Thyroid gland (tissue), 4 donors: ENCODE results near the gene PLA2G4D. TPM values are rescaled to one million over a fixed set of nuclear protein-coding genes. Genes with fewer than 3 reads are reported as not detected.

Experiments used
- DNase-seq, 2 donors: peaks; one replicate each; pipeline ENCODE4 v3.0.0-alpha.2; 2019
- H3K27ac ChIP-seq, 3 donors: fragments of 200-600 bp; sonication (generic); 1 replicate in 2 of 3; 2 replicates in 1 of 3; pipeline ENCODE4 v1.5.1; 2016 to 2019; ENCODE audit warnings: mild to moderate bottlenecking in 1 of 3, moderate library complexity in 1 of 3
- H3K27me3 ChIP-seq: fragments of 200-600 bp; sonication (generic); one replicate; pipeline ENCODE4 v1.5.1; 2019
- H3K36me3 ChIP-seq, 2 donors: fragments of 200-600 bp; sonication (generic); one replicate each; pipeline ENCODE4 v1.5.1; 2016 to 2019
- H3K4me1 ChIP-seq, 2 donors: fragments of 200-600 bp; sonication (generic); one replicate each; pipeline ENCODE4 v1.5.1; 2017 to 2019
- H3K4me3 ChIP-seq, 3 donors: fragments of 200-600 bp; sonication (generic); replicated peaks in 1 of 3; 1 replicate in 2 of 3; 2 replicates in 1 of 3; pipeline ENCODE4 v1.5.1; 2016; ENCODE audit warnings: mild to moderate bottlenecking in 1 of 3
- H3K9me3 ChIP-seq: fragments of 200-600 bp; sonication (generic); one replicate; pipeline ENCODE4 v1.5.1; 2017
- POLR2A ChIP-seq, 2 donors: fragments of 450-650 bp; IDR thresholded peaks; one replicate each; pipeline ENCODE4 v1.6.1; 2017; ENCODE audit warnings: antibody characterized with exemption in 2 of 2, mild to moderate bottlenecking in 2 of 2, moderate library complexity in 1 of 2
- WGBS, 2 donors: methylation state at CpG; one replicate each; pipeline ENCODE4 v1.1.5; 2017; 5-methylcytosine and 5-hydroxymethylcytosine counted together
- intact Hi-C: fragments of 100-400 bp; cut with DNase I; formaldehyde crosslinking; loops from one replicate; pipeline ENCODE4 v1.15.1; 2023
- total RNA-seq, 4 donors: library from RNA; depleted of rRNA; stranded (reverse); fragments of >200 nt; gene quantifications; one replicate each; pipeline ENCODE4 v1.2.3, GENCODE V29; 2016
- TF ChIP-seq, protein P1 (sequence below), 6 experiments: fragments of 200-600 bp in 3 of 6; fragments of 450-650 bp in 3 of 6; sonication (generic) in 3 of 6; IDR thresholded peaks; one replicate each; pipeline ENCODE4 v1.5.1; 2016 to 2019; ENCODE audit warnings: antibody characterized with exemption in 6 of 6, mild to moderate bottlenecking in 2 of 6, inconsistent platforms in 1 of 6, moderate library complexity in 1 of 6

Gene PLA2G4D
- total RNA-seq, 4 donors from 2014 or later = not detected

GRCh38 chr15:42062284-42062806 lies 32.0 kb downstream of the PLA2G4D start:
- H3K4me1 ChIP-seq = peaks cover 5 to 18% of the 10 kb centered on the region in 2 donors
- no peak for TF ChIP-seq POLR2A (IDR thresholded peaks at IDR 0.05)
- TF ChIP-seq, protein P1, sequence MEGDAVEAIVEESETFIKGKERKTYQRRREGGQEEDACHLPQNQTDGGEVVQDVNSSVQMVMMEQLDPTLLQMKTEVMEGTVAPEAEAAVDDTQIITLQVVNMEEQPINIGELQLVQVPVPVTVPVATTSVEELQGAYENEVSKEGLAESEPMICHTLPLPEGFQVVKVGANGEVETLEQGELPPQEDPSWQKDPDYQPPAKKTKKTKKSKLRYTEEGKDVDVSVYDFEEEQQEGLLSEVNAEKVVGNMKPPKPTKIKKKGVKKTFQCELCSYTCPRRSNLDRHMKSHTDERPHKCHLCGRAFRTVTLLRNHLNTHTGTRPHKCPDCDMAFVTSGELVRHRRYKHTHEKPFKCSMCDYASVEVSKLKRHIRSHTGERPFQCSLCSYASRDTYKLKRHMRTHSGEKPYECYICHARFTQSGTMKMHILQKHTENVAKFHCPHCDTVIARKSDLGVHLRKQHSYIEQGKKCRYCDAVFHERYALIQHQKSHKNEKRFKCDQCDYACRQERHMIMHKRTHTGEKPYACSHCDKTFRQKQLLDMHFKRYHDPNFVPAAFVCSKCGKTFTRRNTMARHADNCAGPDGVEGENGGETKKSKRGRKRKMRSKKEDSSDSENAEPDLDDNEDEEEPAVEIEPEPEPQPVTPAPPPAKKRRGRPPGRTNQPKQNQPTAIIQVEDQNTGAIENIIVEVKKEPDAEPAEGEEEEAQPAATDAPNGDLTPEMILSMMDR (IDR thresholded peaks at IDR 0.05) = no peak
- no peaks in the 10 kb centered on the region for H3K36me3 ChIP-seq
- no peak for DNase-seq
- H3K27me3 ChIP-seq = no peaks in the 10 kb centered on the region
- no peaks in the 10 kb centered on the region for H3K9me3 ChIP-seq
- no peak overlapping the region for H3K27ac ChIP-seq
- intact Hi-C loops = loop anchor here (5.0 kb wide), 1 partner anchor 75 kb away; no protein-coding TSS in a partner anchor
- H3K4me3 ChIP-seq = no peak overlapping the region
- 90 to 96% methylated on average over 9 of the region's 9 CpGs for WGBS, 2 donors

DNA sequence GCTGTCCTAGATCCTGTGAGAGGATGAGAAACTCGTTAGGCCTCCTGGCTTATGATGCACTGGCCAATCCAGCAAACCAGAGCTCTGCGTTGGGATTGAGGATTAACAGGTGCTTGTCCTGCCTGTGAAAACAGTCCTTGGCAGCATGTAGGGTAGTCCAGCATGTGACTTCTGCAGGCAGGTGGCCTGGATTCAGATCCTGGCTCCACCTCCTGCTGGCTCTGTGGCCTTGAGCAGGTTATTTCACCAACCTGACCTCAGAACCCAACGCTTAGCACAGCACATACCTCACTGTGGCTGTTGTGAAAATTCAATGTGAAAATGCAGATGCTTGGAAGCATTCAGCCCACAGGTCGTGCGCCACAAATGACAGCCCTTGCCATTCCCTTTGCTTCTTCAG lies 33.6 kb downstream of the PLA2G4D start:
- Histone ChIP-seq H3K9me3 (no peaks in the 10 kb centered on the region), H3K27me3 (no peaks in the 10 kb centered on the region), H3K4me1 (peaks cover 5 to 29% of the 10 kb centered on the region in 2 donors), H3K4me3 (no peak overlapping the region), H3K27ac (no peak overlapping the region), H3K36me3 (no peaks in the 10 kb centered on the region)
- 79 to 95% methylated on average over 4 to 5 of the region's 5 CpGs for WGBS, 2 donors
- peak in 1 of 2 donors; percentile 30 for DNase-seq
- TF ChIP-seq POLR2A (IDR thresholded peaks at IDR 0.05) = no peak
- TF ChIP-seq, protein P1 (IDR thresholded peaks at IDR 0.05) = no peak
- intact Hi-C loops = loop anchor here (5.0 kb wide), 1 partner anchor 73 kb away; no protein-coding TSS in a partner anchor

DNA sequence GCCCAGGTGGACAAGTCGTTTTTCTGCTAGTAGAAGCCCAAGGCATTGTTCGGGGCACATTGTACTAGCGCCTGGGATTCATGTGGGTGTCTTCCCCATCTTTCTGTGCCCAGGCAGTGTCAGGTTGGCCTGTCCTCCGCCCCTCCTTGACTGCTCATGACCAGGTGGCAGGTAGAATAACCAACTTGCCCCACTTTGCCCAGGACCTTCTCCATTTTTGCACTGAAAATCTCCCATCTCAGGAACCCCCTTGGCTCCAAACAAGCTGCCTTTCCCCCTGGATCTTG lies 33.9 kb downstream of the PLA2G4D start:
- H3K4me1 ChIP-seq = peaks cover 5 to 29% of the 10 kb centered on the region in 2 donors
- no peak overlapping the region for H3K27ac ChIP-seq
- DNase-seq = no peak
- H3K36me3 ChIP-seq = no peaks in the 10 kb centered on the region
- H3K4me3 ChIP-seq = no peak overlapping the region
- TF ChIP-seq, protein P1 (IDR thresholded peaks at IDR 0.05) = no peak
- TF ChIP-seq POLR2A (IDR thresholded peaks at IDR 0.05) = no peak
- intact Hi-C loops = loop anchor here (5.0 kb wide), 1 partner anchor 73 kb away; no protein-coding TSS in a partner anchor
- H3K27me3 ChIP-seq = no peaks in the 10 kb centered on the region
- H3K9me3 ChIP-seq = no peaks in the 10 kb centered on the region
- 87% methylated on average over 4 of the region's 4 CpGs for WGBS, 2 donors

DNA sequence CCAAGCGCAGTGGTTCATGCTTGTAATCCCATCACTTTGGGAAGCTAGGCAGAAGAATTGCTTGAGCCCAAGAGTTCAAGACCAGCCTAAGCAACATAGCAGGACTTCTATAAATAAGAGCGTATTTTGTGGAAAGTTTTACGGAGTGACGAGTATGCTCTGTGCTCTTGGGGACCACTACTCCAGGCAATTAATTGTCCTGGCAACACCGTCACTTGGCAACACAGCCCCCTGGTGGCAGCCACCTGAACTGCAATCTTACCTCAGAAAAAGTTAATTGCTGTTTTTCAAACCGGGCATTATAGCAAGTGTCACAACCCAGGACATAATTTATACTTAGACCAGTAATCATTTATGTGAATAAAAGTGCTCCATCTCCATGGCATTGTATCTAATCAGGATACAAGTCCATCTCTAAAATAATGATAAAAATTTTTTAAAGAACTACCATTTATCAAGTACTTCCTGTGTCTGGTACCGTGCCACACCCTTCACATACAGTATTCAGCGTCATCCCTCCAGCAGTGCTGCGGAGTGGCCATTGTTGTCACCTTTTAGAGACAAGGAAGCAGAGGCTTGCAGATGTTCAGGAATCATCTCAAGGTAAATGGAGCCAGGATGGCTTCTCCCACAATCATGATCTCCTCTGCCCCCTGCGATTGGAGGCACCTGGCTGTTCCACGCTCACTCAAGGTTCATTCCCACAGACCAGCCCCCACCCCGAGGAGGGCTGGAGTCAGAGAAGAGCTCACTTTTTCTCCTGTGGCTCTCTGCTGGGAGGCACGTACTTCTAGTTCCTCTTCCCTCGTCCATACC lies 34.5 kb downstream of the PLA2G4D start:
- H3K27me3 ChIP-seq = no peaks in the 10 kb centered on the region
- intact Hi-C loops = loop anchor here (5.0 kb wide), 1 partner anchor 73 kb away; no protein-coding TSS in a partner anchor
- H3K27ac ChIP-seq = peak overlapping the region in 1 of 3 donors; percentile 56
- no peaks in the 10 kb centered on the region for H3K9me3 ChIP-seq
- peak; percentile 60 to 66 for DNase-seq
- H3K36me3 ChIP-seq = no peaks in the 10 kb centered on the region
- 48 to 49% methylated on average over 14 of the region's 14 CpGs for WGBS, 2 donors
- no peak for TF ChIP-seq POLR2A (IDR thresholded peaks at IDR 0.05)
- TF ChIP-seq, protein P1 (IDR thresholded peaks at IDR 0.05) = peak; percentile 83 to 91 (median 88)
- peaks cover 5 to 29% of the 10 kb centered on the region in 2 donors for H3K4me1 ChIP-seq
- no peak overlapping the region for H3K4me3 ChIP-seq

- peaks cover 5 to 37% of the 10 kb centered on the region in 2 donors for H3K4me1 ChIP-seq
- TF ChIP-seq, protein P1 (IDR thresholded peaks at IDR 0.05) = no peak
- TF ChIP-seq POLR2A (IDR thresholded peaks at IDR 0.05) = no peak
- H3K36me3 ChIP-seq = no peaks in the 10 kb centered on the region
- intact Hi-C loops = no loop called here
- DNase-seq = peak; percentile 70 to 82
- H3K27ac ChIP-seq = peak overlapping the region; percentile 90 to 98 (median 92)
- H3K27me3 ChIP-seq = no peaks in the 10 kb centered on the region
- no peaks in the 10 kb centered on the region for H3K9me3 ChIP-seq
- H3K4me3 ChIP-seq = no peak overlapping the region
- 44 to 50% methylated on average over 3 of the region's 3 CpGs for WGBS, 2 donors
Observed at GRCh38 chr15:42058791-42059190, 35.6 kb downstream of the PLA2G4D start.
